CD4-positive, alpha-beta T cell treated with Interleukin-10 for 1 hour (primary cell): ENCODE results near the gene MRPS9.

Source experiments
- DNase-seq: peaks from one replicate; pipeline ENCODE4 v3.0.0-alpha.2; 2020

Gene MRPS9

DNA sequence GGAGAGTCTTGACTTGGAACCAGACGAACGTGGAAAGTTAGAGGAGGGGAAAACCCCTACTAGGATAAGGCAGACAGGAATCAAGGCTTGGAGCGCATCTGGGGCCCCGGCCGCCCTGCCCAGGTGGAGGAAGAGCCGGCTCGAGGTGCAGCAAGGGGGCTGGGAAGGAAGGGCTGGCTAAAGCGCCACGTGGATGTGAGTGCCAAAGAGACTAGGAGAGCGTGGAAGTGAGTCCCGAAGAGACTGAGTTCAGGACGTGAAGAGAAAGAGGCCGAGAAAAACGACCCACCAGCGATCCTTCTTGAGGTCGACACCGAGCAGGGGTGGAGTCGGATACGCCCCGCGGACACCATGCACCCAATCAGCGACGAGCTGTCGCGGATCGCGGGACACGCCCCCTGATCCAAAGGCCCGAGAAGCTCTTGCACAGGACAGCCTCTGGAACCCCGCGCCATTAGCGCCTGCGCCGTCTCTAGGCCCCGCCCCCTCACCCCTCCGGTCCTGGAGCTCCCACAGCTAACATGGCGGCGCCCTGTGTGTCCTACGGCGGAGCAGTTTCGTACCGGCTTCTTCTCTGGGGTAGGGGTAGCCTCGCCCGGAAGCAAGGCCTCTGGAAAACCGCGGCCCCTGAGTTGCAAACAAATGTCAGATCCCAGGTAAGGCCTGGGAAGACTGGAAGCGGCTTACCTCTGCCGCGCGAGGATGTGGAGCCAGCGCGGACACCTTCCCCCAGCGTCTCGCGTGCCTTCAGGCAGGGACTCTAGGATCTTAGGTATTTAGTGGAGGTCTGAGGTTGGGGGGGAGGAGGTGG lies at the start of gene MRPS9:
TSS of gene MRPS9 (plus strand) at position 498 of the 811 bp plus-strand sequence. CDS start at position 522, 24 bp downstream.
- peak; percentile 98 for DNase-seq

DNA sequence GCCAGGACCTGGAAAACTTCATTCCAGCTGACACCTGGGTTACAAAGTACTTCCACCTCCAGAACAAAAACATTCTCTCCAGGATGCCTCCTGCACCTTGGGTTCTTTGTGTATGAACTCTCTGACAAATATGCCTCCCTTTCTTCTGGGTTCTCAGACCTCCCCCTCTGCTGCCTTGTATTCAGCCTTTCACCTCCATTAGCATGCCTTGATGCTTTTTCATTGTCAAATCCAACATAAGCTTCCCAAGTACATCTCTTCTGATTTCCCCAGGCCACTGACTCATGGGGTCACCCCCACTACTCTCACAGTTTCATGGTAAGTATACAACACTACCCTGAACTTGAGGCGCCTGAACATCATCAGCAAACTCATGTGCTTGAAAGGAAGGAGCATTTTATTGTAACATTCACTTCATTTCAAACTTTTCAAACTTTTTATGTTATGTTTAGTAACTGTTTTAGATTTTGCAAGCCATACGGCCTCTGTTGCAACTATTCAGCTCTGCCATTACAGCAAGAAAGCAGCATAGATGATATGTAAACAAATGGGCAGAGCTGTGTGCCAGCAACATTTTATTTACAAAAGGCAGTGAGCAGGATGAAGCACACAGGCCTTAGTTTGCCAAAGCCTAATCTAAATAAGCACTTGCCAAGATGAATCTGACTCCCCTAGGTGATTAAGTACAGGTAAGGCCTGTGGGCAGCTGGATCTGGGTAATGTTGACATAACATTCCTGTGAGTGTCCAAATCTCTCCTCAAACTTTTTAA lies 32.5 kb upstream of the MRPS9 start:
- no peak for DNase-seq

DNA sequence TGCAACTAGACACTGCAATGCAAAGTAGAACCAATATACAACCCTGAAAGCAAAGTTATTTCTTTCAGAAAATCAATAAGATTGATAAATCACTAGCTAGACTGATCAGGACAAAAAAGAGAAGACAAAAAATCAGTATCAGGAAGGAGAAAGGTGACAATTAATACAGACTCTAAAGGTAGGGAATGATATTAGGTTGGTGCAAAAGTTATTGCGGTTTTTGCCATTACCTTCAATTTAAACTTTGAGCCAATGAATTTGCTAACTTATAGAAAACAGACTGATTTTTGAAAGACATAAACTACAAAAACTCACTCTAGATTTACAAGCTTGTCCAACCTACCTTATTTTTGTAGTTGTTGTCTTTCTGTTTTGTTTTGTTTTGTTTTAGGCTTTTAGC lies 30.5 kb upstream of the MRPS9 start:
- no peak for DNase-seq

DNA sequence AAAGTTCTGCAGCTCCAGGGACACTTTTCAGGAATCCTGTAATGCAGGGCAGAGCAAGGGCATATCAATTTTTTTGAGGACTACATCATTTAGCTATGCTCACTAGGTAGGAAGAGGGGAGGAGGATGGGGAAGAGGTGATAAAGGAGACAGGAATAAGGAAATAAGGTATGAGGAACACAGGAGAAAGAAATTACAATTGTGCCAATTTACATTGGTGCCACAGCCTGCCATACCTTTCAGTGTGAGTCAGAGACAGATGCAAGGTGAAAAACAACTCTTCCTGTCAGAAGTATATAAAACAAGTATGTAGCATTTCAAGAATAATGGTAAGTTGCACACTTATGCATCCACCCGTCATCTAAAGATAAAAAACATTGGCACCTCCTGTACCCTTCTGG lies 5.4 kb upstream of the MRPS9 start:
- DNase-seq: no peak

DNA sequence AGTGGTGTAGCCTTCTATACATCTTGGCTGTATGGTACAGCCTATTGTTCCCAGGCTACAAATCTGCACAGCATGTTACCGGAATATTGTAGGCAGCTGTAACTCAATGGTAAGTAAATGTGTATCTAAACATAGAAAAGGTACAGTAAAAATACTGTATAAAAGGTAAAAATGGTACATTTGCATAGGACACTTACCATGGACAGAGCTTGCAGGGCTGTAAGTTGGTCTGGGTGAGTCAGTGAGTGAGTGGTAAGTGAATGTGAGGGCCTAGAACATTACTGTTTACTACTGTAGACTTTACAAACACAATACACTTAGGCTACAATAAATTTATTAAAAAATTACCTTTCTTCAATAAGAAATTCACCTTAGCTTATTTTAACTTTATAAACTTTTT lies 3.7 kb upstream of the MRPS9 start:
- no peak for DNase-seq

DNA sequence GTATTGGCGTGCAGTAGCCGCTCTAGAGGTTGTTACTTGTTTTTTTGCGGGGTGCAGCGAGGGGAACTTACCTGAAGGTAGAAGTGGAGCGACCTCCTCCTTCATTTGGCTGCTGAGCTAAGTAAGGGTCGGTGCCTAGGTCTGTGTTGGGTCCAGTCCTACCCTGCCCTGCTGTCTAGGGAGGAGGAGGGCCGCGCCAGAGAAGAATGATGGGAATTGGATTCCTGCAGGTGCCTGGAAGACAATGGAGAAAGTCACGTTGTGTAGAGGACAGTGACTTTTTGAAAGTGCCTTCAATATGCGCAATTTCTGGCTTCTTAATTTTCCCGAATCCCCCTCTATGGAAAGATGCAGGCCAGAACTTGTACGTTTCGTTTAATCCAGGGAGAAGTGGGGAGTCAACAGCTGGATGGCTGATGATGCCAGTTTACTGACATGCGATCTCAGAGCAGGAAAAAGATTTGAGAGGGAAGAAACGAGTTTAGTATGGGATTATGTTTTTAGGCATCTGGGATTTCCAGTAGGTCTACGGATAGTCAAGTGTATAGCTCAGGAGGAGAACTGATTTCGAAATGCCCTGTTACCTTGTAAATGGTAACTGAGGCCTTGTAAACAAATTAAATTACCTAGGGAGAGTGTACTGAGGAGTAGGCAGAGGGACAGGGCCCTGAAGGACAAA lies 653 bp downstream of the MRPS9 start:
- no peak for DNase-seq

DNA sequence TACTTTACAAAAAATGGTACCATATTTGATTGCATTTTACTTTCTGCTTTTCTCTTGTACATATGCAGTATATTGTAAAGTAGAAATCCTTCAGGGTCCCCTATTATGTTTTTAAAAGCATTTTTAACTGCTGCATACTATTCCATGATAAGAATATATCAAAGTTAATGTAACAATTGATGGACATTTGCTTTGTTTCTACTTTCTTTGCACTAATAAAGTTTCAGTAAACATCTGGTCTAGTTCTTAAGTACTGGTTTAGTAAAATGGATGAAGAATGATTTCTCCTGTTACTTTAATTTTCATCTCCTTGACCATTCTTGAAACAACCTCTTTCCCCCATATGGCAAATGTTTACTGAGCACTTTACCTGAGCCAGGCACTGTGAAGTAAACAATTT lies 1.7 kb downstream of the MRPS9 start:
- no peak for DNase-seq

DNA sequence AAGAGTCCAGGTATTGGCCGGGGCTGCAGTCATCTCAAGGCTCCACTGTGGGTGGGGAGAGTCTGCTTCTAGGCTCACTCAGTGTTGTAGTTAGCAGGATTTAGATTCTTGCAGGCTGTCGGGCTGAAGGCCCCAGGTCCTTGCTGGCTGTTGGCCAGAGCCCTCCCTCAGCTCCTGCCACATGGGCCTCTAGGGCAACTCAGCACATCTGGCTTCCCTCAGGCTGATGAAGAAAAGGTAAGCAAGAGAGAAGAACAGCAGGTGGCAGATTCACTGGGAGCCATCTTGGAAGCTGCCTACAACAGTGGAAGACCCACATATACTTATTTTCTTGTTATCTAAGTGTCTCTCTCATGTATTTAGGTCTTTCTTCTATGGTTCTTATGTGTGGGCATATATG lies 4.3 kb downstream of the MRPS9 start:
- DNase-seq: no peak

DNA sequence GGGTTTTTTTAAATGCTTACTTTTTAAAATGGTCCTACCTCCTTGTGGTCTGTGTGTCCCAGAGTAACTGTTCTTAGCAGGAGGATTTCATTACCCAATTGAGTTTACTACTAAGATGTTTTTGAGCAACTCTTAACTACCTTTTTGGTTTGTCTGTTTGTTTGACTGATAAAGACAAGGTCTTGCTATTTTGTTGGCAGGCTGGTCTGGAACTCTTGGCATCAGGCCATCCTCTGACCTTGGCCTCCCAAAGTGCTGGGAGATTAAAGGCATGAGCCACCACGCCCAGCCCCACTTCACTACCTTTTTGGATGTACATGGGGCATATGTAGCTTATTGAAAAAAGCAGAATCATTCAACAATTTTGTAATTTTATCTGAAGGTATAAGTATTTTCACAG lies 14.9 kb downstream of the MRPS9 start:
- DNase-seq: no peak

DNA sequence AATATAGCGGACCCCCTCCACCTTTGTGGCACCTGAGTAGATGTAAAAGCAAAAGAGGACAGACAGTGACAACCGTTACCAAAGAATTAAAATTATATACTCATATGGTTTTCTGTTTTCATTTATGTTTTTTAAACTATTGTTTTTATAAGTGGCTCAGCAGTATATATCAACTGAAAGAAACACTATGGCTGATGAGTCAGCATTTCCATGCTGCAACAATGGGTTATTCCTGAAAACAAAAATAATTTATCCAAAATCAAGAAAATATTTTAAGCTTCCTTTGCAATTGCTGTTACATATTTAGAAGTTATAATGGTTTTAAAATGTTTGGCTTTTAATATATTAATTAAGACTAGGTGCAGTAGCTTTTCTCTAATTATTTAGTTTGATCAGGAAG lies 17.7 kb downstream of the MRPS9 start:
- no peak for DNase-seq

DNA sequence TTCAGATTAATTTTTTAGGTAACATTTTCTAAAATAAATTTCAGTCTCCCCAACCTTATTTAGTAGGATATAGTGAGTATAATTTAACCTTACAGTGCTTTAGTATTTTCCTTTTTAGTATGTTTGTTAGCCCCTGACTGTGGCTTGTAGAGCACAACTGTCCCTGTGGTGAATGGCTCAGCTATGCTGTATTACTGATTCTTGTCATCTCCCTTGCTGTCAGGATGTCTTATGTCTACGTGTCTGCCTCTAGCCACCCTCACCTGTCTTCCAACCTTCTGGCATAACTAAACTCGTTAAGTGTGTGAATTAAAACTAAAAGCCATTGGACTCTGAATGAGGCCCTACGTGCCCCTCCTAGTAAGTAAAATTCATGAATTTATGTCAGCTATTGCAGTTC lies 18.4 kb downstream of the MRPS9 start:
- no peak for DNase-seq

DNA sequence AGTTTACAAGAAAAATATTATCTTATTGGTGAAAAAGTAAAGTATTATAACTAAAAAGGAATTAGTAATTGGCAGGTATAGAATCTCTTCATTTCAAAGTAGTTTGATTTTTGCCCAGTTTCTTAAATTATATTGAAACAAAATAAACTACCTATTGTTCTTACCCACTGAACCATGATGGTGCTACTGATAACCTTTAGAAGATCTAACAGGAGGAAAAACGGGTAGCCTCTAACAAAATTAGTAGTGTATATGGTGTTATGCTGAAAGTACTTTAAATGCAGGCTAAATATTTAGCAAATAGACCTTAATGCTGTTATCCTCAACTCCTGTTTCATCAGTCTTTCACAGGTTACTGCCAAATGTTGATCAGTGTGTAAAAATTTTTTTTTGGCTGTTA lies 19.1 kb downstream of the MRPS9 start:
- no peak for DNase-seq

DNA sequence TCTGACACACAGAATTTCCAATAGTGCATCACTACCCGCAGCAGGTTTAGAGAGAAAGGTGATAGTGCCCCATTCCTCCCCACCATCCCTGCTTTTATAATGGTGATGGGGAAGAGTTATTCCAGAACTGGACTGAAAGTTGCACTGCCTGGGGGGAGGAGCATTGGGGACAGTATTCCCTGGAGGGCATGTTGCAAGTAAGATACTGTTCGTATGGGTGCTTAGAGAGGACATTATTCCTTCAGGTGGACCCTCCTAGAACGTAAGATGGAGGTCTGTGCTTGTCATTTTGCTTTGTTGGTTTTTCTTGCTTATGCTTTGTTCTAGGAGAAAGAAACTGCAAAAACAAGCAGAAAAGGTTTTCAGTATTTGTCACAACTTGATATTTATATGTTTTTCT lies 23.7 kb downstream of the MRPS9 start:
- no peak for DNase-seq

DNA sequence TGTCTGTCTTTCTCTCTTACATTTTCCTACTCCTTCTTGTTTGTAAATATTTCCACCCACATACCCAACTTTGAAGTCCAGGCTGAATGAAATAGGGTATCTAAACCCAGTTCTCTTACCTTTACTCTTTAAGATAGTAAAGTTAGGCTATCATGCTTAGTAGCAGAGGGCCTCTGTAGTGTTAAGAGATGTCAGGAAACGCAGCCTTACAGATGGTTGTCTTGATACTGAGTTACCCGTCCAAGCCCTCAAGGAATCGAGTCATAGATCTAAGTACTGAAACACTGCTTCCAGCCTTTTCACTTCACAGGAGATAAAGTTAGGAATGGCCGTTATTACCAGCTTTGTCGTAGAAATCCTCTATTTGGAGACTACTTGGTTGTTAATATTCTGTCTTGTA lies 24.3 kb downstream of the MRPS9 start:
- no peak for DNase-seq

DNA sequence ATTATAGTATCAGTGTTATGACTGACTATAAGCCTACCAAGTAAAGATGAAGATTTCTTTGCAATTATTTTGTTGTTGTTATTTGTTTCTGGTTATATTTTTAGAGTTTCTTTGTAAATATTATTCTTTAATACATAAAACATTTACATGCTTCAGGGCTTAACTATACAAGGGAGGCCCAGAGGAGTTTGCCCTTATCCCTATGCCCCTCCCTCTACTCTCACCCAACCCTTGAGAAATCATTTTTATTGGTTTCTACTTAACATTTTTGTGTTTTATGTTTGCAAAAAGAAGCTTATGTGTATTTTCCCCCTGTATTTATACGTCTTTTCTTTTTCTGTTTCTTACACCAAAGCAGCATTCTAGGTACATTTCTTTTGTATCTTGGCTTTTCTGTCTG lies 30.5 kb downstream of the MRPS9 start:
- DNase-seq: no peak

DNA sequence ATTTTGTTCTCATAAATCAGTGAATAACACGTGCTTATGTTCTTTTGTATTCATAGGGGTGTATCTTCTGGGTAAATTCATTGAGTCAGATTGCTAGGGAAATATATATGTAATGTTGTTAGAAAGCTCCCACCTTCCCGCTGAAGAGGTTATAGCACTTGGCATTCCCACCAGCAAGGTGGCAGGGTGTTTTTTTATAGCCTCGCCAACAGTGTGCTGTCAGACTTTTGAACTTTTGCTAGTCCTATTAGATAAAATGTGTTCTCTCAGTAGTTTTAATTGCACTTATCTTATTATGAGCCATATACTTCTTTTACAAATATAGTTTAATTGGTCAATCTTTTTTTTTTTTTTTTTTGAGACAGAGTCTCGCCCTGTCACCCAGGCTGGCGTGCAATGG lies 31.0 kb downstream of the MRPS9 start:
- DNase-seq: no peak

DNA sequence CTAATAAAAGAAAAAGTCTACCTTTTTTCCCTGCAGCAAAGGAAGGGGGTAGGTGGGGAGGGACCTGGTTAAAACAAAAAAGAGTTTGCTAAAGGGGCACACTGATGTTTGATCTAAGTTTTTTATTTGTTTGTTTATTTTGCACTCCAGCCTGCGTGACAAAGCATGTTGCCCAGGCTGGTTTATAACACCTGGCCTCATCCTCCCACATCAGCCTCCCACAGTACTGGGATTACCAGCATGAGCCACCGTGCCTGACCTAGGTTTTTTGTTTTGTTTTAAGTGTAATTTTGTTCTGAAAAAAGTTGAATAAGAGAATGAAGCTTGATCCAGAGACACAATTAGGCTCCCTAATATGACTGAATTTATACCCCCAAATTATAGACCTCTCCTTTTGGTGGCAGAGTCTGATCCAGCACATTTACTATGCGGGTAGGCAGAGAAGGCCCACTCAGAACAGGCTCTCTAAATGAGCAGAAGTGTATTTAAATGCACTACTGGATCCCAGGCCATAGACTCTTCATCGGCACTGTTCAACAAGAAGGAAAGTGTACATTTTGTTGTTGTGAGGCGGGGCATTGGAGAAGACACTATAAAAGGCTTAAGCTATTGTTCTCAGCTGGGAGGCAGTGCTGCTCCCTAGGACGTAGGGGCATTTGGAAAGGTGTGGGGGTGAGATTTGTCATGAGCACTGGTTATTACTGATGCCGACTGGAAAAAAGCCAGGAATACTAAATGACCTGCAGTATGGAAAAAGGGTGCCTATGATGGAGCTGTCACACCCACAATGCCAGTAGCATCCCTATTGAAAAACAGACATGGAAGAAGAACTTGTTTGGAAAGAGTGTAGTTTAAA lies 32.4 kb downstream of the MRPS9 start:
- no peak for DNase-seq

DNA sequence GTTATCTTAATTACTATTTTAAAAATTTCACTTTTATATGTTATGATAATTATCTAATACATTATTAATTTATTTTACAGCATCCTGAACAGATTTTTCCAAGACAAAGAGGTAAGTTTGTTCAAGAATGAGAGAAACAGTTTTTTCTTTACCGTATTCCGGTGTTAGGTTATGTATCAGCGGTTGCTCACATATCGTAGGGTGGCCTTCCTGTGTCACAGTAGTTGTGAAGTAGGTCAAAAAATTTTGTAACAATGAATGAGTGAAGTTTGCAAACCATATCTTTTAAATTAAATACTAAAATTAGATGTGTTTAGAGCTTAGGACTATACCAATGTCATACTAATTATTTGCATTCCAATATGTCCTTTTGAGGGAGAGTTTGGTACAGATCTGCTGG lies 33.5 kb downstream of the MRPS9 start:
- no peak for DNase-seq

DNA sequence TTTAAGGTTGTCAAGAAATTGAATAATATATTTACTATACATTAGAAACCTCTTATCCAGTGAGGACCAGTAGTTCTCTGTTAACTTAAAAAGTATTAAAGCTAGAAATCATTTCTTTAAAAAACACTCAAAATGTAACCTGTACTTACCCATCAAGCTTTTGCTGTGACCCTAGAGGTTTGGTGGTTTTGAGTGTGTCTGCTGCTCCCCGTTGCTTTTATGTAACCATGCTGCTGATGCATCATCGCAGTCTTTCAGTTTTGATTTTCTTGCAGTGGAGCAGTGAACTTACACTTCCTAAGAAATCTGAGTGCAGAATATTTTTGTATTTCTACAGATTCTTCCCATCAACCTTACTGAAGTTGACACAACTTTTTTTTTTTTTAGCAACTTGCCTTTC lies 34.2 kb downstream of the MRPS9 start:
- no peak for DNase-seq

DNA sequence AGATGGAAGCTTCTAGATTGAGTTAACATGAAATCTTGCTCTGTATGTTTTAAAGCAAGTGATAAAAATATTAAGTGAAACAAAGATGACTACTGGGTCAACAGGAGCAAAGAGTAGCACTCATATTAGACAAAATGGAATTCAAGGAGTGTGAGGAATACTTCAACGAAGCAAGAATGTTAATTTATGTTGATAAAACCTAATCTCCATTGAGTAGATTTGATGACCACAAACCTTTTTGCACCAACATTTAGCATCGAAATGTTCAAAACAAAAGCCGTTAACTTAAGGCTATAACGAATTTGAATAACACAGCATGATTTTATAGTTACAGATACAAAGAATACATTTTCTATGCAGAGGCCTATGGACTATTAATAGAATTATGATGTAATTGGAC lies 35.7 kb downstream of the MRPS9 start:
- DNase-seq: no peak

DNA sequence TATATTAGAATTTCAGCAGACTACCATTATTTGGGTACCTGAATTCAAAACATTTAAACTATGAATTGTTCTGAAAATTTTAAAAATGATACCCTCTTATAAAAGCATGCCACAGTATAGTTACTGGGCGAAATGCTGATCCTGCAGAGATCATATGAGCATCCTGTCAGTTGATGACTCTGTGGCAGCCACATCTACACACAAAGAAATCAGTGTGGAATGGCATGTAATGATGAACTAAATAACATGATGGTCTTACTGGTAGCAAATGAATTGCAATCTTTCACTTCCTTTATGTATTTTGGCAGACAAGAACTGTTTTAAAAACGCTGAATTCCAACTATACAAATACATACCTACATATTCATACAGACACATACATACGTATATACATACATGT lies 38.3 kb downstream of the MRPS9 start:
- no peak for DNase-seq

DNA sequence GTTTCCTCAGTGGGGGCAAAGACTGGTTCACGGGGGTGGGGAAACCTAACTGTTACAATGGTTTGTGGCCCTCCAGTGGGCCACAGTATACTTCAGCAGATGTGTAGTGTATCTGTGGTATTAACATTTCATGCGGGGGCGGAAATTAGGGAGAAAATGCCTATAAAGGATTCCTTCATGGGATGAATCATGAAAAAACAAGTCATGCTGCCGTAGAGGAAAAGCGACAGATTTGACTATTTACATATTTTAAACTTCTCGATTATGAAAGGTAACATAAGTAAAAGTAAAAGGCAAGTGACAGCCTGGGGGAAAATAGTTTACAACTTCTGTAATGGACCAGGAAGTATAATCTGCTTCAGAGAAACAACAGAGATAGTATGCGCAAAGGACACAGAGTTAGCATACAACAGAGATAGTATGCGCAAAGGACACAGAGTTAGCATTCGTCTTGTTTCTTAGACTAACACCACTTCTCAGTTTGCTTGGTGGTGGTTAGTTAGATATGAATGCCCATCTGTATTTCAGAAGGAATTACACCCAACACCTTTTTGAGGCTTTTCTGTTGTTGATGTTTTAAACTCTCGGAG lies 41.1 kb downstream of the MRPS9 start:
- no peak for DNase-seq

DNA sequence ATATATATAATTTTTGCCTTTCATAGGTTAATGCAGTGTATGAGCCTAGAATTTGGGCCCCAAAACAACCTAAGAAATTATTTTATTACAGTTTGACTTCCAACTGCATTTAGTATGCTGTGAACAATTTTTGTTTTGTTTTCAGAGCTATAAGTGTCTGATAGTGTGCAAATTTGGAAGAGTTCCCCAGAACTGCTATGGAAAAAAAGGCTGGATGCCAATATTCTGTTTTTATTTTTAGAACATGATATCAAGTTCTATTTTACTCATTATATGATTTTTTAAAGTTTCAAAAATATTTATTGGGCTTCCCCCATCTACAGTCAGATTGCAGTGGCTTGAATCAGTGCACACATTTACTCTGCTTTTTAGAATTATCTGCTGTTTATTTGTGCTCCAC lies 42.6 kb downstream of the MRPS9 start:
- DNase-seq: no peak
